ENCODE data around the gene PARD6B. TPM values are rescaled to one million over a fixed set of nuclear protein-coding genes. Genes with fewer than 3 reads are reported as not detected.
"Not testable (repeated sequence)": the region's sequence is repeated elsewhere in the genome, so short reads cannot be mapped to it uniquely, and the experiment has no call there.

Gene PARD6B
- total RNA-seq, 1 experiment from 2014 or later, result 153 TPM

GRCh38 chr20:50701041-50701963, 30.1 kb upstream of the PARD6B start:
- Mint-ChIP-seq H3K4me1 (ENCODE audit: low read depth, unreplicated experiment) (peaks cover 46% of the 10 kb centered on the region), H3K36me3 (ENCODE audit: insufficient read depth, unreplicated experiment) (no peaks in the 10 kb centered on the region), H3K27me3 (ENCODE audit: insufficient read depth, unreplicated experiment) (no peaks in the 10 kb centered on the region), H3K9me3 (ENCODE audit: unreplicated experiment) (no peaks in the 10 kb centered on the region), H3K4me3 (ENCODE audit: unreplicated experiment) (no peak overlapping the region), H3K27ac (ENCODE audit: unreplicated experiment) (peak overlapping the region; percentile 88)
- POLR2A ChIA-PET, result interaction anchor here (0.5 to 1.0 kb wide), 8 partner anchors 10 to 43 kb away, joined by 3 to 4 read pairs (median 3); partner anchors contain the start of gene PARD6B
- DNase-seq, result peak; percentile 90 to 96
- no TSS peak for BruUV-seq (replicated peaks)
- H3K36me3 ChIP-seq (ENCODE audit: control insufficient read depth, insufficient read depth, low read length), result no peaks in the 10 kb centered on the region
- intact Hi-C loops (cut with micrococcal nuclease; ENCODE audit: unreplicated experiment), result loop anchor here (1.0 kb wide), 6 partner anchors 10 to 60 kb away; partner anchors contain the start of gene PARD6B
- no peaks in the 10 kb centered on the region for H3K27me3 ChIP-seq (replicated peaks; ENCODE audit: control insufficient read depth, insufficient read depth, low read length)
- H3K4me3 ChIP-seq (ENCODE audit: low read depth, low read length), result no peak overlapping the region
- CTCF ChIA-PET, result interaction anchor here (0.6 to 1.9 kb wide), 18 partner anchors 10 to 1397 kb away, joined by 3 to 20 read pairs (median 5); partner anchors contain the start of genes BCAS4 and RIPOR3
- H3K4me1 ChIP-seq, result peaks cover 41% of the 10 kb centered on the region
- TF ChIP-seq CTCF (IDR thresholded peaks at IDR 0.05; ENCODE audit: insufficient read depth in 1 of 2, low read depth in 1 of 2, low read length in 1 of 2, severe bottlenecking in 1 of 2, unreplicated experiment in 1 of 2), result no peak
- H3K9me3 ChIP-seq, result no peaks in the 10 kb centered on the region

- H3K27ac Mint-ChIP-seq (ENCODE audit: unreplicated experiment), result peak overlapping the region; percentile 88
Observed at GRCh38 chr20:50703651-50704438, 27.5 kb upstream of the PARD6B start.

GRCh38 chr20:50704514-50704913, 26.9 kb upstream of the PARD6B start:
- intact Hi-C loops (cut with micrococcal nuclease; ENCODE audit: unreplicated experiment), result no loop called here
- H3K4me1 ChIP-seq, result peaks cover 63% of the 10 kb centered on the region
- DNase-seq, result no peak
- H3K9me3 ChIP-seq, result no peaks in the 10 kb centered on the region
- H3K9me3 Mint-ChIP-seq (ENCODE audit: unreplicated experiment), result no peaks in the 10 kb centered on the region
- no peaks in the 10 kb centered on the region for H3K27me3 ChIP-seq (replicated peaks; ENCODE audit: control insufficient read depth, insufficient read depth, low read length)
- peak overlapping the region; percentile 30 for H3K27ac Mint-ChIP-seq (ENCODE audit: unreplicated experiment)
- H3K4me3 ChIP-seq (ENCODE audit: low read depth, low read length), result no peak overlapping the region
- no peaks in the 10 kb centered on the region for H3K36me3 Mint-ChIP-seq (ENCODE audit: insufficient read depth, unreplicated experiment)
- no TSS peak for BruUV-seq (replicated peaks)
- no peak for TF ChIP-seq CTCF (IDR thresholded peaks at IDR 0.05; ENCODE audit: insufficient read depth in 1 of 2, low read depth in 1 of 2, low read length in 1 of 2, severe bottlenecking in 1 of 2, unreplicated experiment in 1 of 2)
- no peaks in the 10 kb centered on the region for H3K36me3 ChIP-seq (ENCODE audit: control insufficient read depth, insufficient read depth, low read length)
- peaks cover 65% of the 10 kb centered on the region for H3K4me1 Mint-ChIP-seq (ENCODE audit: low read depth, unreplicated experiment)
- H3K4me3 Mint-ChIP-seq (ENCODE audit: unreplicated experiment), result no peak overlapping the region
- ChIA-PET POLR2A (interaction anchor here (0.6 kb wide), 2 partner anchors 30 to 37 kb away, joined by 3 to 7 read pairs; no protein-coding TSS in a partner anchor), CTCF (interaction anchor here (0.6 to 1.2 kb wide), 2 partner anchors 9 to 45 kb away, joined by 3 read pairs; no protein-coding TSS in a partner anchor)
- no peaks in the 10 kb centered on the region for H3K27me3 Mint-ChIP-seq (ENCODE audit: insufficient read depth, unreplicated experiment)

More at GRCh38 chr20:50703651-50704438, 27.5 kb upstream of the PARD6B start:
- H3K36me3 ChIP-seq (ENCODE audit: control insufficient read depth, insufficient read depth, low read length); intact Hi-C loops (cut with micrococcal nuclease; ENCODE audit: unreplicated experiment); DNase-seq; H3K4me3 ChIP-seq (ENCODE audit: low read depth, low read length); H3K27me3 Mint-ChIP-seq (ENCODE audit: insufficient read depth, unreplicated experiment); H3K9me3 Mint-ChIP-seq (ENCODE audit: unreplicated experiment); H3K27me3 ChIP-seq (replicated peaks; ENCODE audit: control insufficient read depth, insufficient read depth, low read length); H3K9me3 ChIP-seq; BruUV-seq (replicated peaks); H3K4me3 Mint-ChIP-seq (ENCODE audit: unreplicated experiment); H3K36me3 Mint-ChIP-seq (ENCODE audit: insufficient read depth, unreplicated experiment): not testable (repeated sequence)
- ChIA-PET CTCF (interaction anchor here (1.2 kb wide), 1 partner anchor 10 kb away, joined by 3 read pairs; no protein-coding TSS in a partner anchor), POLR2A (interaction anchor here (0.6 kb wide), 1 partner anchor 36 kb away, joined by 7 read pairs; no protein-coding TSS in a partner anchor)
- peaks cover 60% of the 10 kb centered on the region for H3K4me1 Mint-ChIP-seq (ENCODE audit: low read depth, unreplicated experiment)
- H3K4me1 ChIP-seq, result peaks cover 60% of the 10 kb centered on the region
